ENCODE results near the gene GTF2H4. TPM values are rescaled to one million over a fixed set of nuclear protein-coding genes. Genes with fewer than 3 reads are reported as not detected.
A peak's percentile ranks its signal among the peaks of the same experiment; 100 is the strongest.

GTF2H4 gene
- total and polyA plus RNA-seq, 10 of the 15 experiments (the other 5 are each of a cell fraction or from before 2014, with no cell fraction given) = 1.1 to 43.8 (median 18.9) TPM

DNA sequence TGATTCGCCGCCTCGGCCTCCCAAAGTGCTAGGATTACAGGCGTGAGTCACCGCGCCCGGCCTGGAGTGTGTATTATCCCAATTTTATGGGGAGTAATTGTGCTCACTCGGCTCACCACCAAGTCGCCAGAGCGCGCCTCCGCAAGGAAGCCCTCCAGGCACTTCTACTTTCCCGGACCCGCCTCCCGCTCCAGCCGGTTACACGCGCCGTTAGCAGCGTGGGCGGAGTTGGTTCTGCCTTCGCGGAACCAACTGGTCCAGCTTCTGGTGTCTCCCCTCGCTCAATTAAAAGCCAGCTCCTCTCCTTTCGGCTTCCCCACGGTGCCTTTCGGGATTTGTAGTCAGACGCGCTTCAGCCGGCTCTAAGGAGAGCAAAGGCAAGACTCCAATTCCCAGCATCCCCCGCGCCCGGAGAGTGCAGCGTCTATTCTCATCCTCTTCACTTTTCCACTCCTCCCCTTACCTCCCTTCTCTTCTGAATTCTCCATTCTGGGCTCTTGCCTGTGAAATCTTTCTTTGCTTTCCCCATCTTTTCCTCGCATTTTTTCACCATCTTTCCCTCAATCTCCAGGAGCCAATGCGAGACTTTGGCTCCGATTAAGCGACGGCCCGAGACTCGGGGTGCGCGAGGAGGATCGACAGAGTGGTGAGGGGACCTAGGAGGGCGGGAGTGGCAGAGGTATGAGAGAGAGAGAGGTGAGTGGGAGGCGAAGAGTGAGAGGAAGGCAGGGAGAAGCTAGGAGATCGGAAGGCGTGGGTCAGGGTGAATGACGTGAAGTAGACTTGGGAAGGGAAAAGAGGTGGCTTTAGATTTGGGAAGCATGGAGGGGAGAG, at the start of gene GTF2H4 (continued):
- TF ChIP-seq, protein P1, sequence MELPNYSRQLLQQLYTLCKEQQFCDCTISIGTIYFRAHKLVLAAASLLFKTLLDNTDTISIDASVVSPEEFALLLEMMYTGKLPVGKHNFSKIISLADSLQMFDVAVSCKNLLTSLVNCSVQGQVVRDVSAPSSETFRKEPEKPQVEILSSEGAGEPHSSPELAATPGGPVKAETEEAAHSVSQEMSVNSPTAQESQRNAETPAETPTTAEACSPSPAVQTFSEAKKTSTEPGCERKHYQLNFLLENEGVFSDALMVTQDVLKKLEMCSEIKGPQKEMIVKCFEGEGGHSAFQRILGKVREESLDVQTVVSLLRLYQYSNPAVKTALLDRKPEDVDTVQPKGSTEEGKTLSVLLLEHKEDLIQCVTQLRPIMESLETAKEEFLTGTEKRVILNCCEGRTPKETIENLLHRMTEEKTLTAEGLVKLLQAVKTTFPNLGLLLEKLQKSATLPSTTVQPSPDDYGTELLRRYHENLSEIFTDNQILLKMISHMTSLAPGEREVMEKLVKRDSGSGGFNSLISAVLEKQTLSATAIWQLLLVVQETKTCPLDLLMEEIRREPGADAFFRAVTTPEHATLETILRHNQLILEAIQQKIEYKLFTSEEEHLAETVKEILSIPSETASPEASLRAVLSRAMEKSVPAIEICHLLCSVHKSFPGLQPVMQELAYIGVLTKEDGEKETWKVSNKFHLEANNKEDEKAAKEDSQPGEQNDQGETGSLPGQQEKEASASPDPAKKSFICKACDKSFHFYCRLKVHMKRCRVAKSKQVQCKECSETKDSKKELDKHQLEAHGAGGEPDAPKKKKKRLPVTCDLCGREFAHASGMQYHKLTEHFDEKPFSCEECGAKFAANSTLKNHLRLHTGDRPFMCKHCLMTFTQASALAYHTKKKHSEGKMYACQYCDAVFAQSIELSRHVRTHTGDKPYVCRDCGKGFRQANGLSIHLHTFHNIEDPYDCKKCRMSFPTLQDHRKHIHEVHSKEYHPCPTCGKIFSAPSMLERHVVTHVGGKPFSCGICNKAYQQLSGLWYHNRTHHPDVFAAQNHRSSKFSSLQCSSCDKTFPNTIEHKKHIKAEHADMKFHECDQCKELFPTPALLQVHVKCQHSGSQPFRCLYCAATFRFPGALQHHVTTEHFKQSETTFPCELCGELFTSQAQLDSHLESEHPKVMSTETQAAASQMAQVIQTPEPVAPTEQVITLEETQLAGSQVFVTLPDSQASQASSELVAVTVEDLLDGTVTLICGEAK (IDR thresholded peaks at IDR 0.05; ENCODE audit: borderline replicate concordance) = peak; percentile 99
- TF ChIP-seq EGR1 (IDR thresholded peaks at IDR 0.05; ENCODE audit: borderline replicate concordance in 1 of 2, low read depth in 2 of 2, low read length in 2 of 2) = peak; percentile 78 to 99
- no peak for TF ChIP-seq SREBF2 (IDR thresholded peaks at IDR 0.05; ENCODE audit: low read length)
- TF ChIP-seq, protein P2, sequence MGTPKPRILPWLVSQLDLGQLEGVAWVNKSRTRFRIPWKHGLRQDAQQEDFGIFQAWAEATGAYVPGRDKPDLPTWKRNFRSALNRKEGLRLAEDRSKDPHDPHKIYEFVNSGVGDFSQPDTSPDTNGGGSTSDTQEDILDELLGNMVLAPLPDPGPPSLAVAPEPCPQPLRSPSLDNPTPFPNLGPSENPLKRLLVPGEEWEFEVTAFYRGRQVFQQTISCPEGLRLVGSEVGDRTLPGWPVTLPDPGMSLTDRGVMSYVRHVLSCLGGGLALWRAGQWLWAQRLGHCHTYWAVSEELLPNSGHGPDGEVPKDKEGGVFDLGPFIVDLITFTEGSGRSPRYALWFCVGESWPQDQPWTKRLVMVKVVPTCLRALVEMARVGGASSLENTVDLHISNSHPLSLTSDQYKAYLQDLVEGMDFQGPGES (IDR thresholded peaks at IDR 0.05) = peak; percentile 73; the same call in 1 of the 2 replicates
- 0 out of 2 replicates have a peak, but pooled peaks have one; percentile 61 for TF ChIP-seq TCF7 (IDR thresholded peaks at IDR 0.05; ENCODE audit: borderline replicate concordance)
- peak; percentile 79; the same call in 2 of the 3 replicates for TF ChIP-seq POU2F2 (IDR thresholded peaks at IDR 0.05; ENCODE audit: borderline replicate concordance, low read depth, low read length)
- peak; percentile 83 for TF ChIP-seq SKIL (IDR thresholded peaks at IDR 0.05; ENCODE audit: low read depth, poor library complexity, severe bottlenecking)
- peak; percentile 90 for TF ChIP-seq GABPA (IDR thresholded peaks at IDR 0.05; ENCODE audit: low read depth)
- TF ChIP-seq PML (IDR thresholded peaks at IDR 0.05; ENCODE audit: low read length) = peak; percentile 45; the same call in 1 of the 2 replicates
- no peak for TF ChIP-seq CTCF (IDR thresholded peaks at IDR 0.05 in 2 of 3, conservative IDR thresholded peaks at IDR 0.05 in 1 of 3; ENCODE audit: control insufficient read depth in 2 of 3, extremely low read depth in 1 of 3, insufficient read depth in 1 of 3, low read depth in 3 of 3, low read length in 3 of 3)
- peak; percentile 70; the same call in 1 of the 2 replicates for TF ChIP-seq DPF2 (IDR thresholded peaks at IDR 0.05)
- no peak for TF ChIP-seq EZH2 (IDR thresholded peaks at IDR 0.05; ENCODE audit: borderline replicate concordance, control insufficient read depth, low read depth, low read length)
- TF ChIP-seq RELA (IDR thresholded peaks at IDR 0.05; ENCODE audit: borderline replicate concordance, partially characterized antibody) = peak; percentile 87
- TF ChIP-seq MEF2A (IDR thresholded peaks at IDR 0.05; ENCODE audit: insufficient read depth, low read depth, low read length) = 0 out of 2 replicates have a peak, but pooled peaks have one; percentile 45
